Spleen (tissue), 11 donors: ENCODE measurements around the gene EXT2. TPM values are rescaled to one million over a fixed set of nuclear protein-coding genes. Genes with fewer than 3 reads are reported as not detected.

Experiments used
- DNase-seq: peaks from one replicate; pipeline ENCODE4 v3.0.0-alpha.2; 2020
- H3K27ac ChIP-seq, 8 donors: fragments of 200-600 bp; sonication (generic) in 7 of 8; 1 replicate in 4 of 8; 2 replicates in 4 of 8; pipeline versions ENCODE4 v1.5.0 to v1.8.0; 2016 to 2021; ENCODE audit warnings: inconsistent platforms in 4 of 8, mild to moderate bottlenecking in 4 of 8, moderate library complexity in 1 of 8
- H3K27me3 ChIP-seq, 7 donors: fragments of 200-600 bp; sonication (generic) in 6 of 7; replicated peaks in 1 of 7; 1 replicate in 4 of 7; 2 replicates in 3 of 7; pipeline versions ENCODE4 v1.5.0 to v1.8.0; 2016 to 2021; ENCODE audit warnings: inconsistent platforms in 3 of 7, mild to moderate bottlenecking in 1 of 7
- H3K36me3 ChIP-seq, 6 donors: fragments of 200-600 bp; sonication (generic) in 5 of 6; 1 replicate in 4 of 6; 2 replicates in 2 of 6; pipeline versions ENCODE4 v1.5.0 to v1.8.0; 2016 to 2021; ENCODE audit warnings: inconsistent platforms in 2 of 6
- H3K4me1 ChIP-seq, 6 donors: fragments of 200-600 bp; sonication (generic) in 5 of 6; 1 replicate in 3 of 6; 2 replicates in 3 of 6; pipeline versions ENCODE4 v1.5.0 to v1.8.0; 2016 to 2021; ENCODE audit warnings: inconsistent platforms in 3 of 6
- H3K4me3 ChIP-seq, 8 donors: fragments of 200-600 bp; sonication (generic) in 7 of 8; 1 replicate in 4 of 8; 2 replicates in 4 of 8; pipeline versions ENCODE4 v1.5.0 to v1.8.0; 2016 to 2021; ENCODE audit warnings: inconsistent platforms in 4 of 8, mild to moderate bottlenecking in 4 of 8, moderate library complexity in 2 of 8
- H3K9me3 ChIP-seq, 8 donors: fragments of 200-600 bp; sonication (generic) in 7 of 8; 1 replicate in 4 of 8; 2 replicates in 4 of 8; pipeline versions ENCODE4 v1.5.0 to v1.8.0; 2016 to 2021; ENCODE audit warnings: inconsistent platforms in 4 of 8
- POLR2A ChIP-seq, 3 donors: fragments of 450-650 bp; IDR thresholded peaks; one replicate each; pipeline ENCODE4 v1.5.1; 2017; ENCODE audit warnings: antibody characterized with exemption in 3 of 3, mild to moderate bottlenecking in 1 of 3
- POLR2AphosphoS5 ChIP-seq, 3 donors: sonication (generic); formaldehyde crosslinking; IDR thresholded peaks; one replicate each; pipeline ENCODE4 v1.5.1; 2017; ENCODE audit warnings: antibody characterized with exemption in 3 of 3
- WGBS, 5 donors: extraction: QIAGEN DNeasy Blood & Tissue Kit in 3 of 5; methylation state at CpG; one replicate each; pipeline versions ENCODE4 v1.1.5 to v1.1.7; 2013 to 2018; 5-methylcytosine and 5-hydroxymethylcytosine counted together
- intact Hi-C: fragments of 100-400 bp; cut with DNase I; formaldehyde crosslinking; loops from one replicate; pipeline ENCODE4 v1.15.0; 2023; ENCODE audit warnings: low total_unique reads
- polyA plus RNA-seq, 3 donors: library from polyadenylated mRNA; stranded (reverse); fragments of 200-250 nt; gene quantifications; one replicate each; pipeline ENCODE4 v1.2.1, GENCODE V29; 2013
- total RNA-seq, 7 donors: library from RNA; depleted of rRNA in 3 of 7; stranded (reverse); fragments of >200 nt in 3 of 7; fragmentation: NEBNext Ultra II Directional in 4 of 7; extraction: Animal tissue kit (Norgen Biotek cat#: 25700) in 4 of 7; gene quantifications; one replicate each; pipeline versions ENCODE4 v1.1.0 to v1.2.1, GENCODE V29; 2016 to 2021
- TF ChIP-seq, protein P1 (sequence below), 11 experiments: fragments of 200-600 bp in 7 of 11; fragments of 450-650 bp in 4 of 11; sonication (generic) in 4 of 11; IDR thresholded peaks in 8 of 11; conservative IDR thresholded peaks in 3 of 11; 1 replicate in 7 of 11; 2 replicates in 4 of 11; pipeline versions ENCODE4 v1.4.0 to v1.8.0; 2016 to 2021; ENCODE audit warnings: antibody characterized with exemption in 11 of 11, inconsistent platforms in 4 of 11, mild to moderate bottlenecking in 1 of 11
- donor health status: healthy with polysubstance abuse.
- donor health status: DM: no; HTN: no; CAD: no; lungs with moderate emphysema.
- donor health status: DM: no; HTN: no; CAD: no.
- donor health status: Bipolar disorder and iron deficiency.
- donor health status: healthy.
- donor health status: DM: no; HTN: no; CAD: no.
- donor health status: DM: yes; HTN: yes; CAD: no.

EXT2 gene
- total and polyA plus RNA-seq, 10 donors = 10.0 to 60.1 (median 41.3) TPM

DNA sequence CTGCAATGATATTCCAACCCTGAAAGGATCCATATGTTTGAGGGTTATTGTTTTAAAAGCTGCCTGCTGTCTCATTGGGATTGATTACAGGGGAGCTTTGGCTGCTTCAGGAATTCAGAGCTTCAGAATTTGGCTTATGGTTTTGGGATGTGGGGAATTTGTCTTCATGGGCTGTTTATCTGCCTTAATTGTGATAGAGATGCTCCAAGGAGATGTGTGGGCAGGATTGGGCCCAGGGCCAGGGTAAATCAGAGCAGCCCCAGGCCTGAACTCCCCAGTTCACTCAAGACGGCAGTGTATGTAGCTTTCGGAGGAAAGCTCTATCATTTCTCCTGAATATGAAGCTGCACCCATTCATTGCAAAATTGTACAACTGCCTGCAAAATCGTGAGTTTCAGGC lies 126.0 kb downstream of the EXT2 start:
- Histone ChIP-seq H3K27ac (no peak overlapping the region), H3K9me3 (no peaks in the 10 kb centered on the region), H3K27me3 (no peaks in the 10 kb centered on the region), H3K4me1 (peaks cover 0 to 6% (median 0%) of the 10 kb centered on the region in 6 donors), H3K36me3 (peaks cover 0 to 32% (median 2%) of the 10 kb centered on the region in 6 donors), H3K4me3 (no peak overlapping the region)
- 69 to 91% (median 79%) methylated on average over 3 of the region's 3 CpGs for WGBS, 5 donors
- TF ChIP-seq, protein P1, sequence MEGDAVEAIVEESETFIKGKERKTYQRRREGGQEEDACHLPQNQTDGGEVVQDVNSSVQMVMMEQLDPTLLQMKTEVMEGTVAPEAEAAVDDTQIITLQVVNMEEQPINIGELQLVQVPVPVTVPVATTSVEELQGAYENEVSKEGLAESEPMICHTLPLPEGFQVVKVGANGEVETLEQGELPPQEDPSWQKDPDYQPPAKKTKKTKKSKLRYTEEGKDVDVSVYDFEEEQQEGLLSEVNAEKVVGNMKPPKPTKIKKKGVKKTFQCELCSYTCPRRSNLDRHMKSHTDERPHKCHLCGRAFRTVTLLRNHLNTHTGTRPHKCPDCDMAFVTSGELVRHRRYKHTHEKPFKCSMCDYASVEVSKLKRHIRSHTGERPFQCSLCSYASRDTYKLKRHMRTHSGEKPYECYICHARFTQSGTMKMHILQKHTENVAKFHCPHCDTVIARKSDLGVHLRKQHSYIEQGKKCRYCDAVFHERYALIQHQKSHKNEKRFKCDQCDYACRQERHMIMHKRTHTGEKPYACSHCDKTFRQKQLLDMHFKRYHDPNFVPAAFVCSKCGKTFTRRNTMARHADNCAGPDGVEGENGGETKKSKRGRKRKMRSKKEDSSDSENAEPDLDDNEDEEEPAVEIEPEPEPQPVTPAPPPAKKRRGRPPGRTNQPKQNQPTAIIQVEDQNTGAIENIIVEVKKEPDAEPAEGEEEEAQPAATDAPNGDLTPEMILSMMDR (IDR thresholded peaks at IDR 0.05 in 8 of 11, conservative IDR thresholded peaks at IDR 0.05 in 3 of 11) = no peak
- TF ChIP-seq POLR2A (IDR thresholded peaks at IDR 0.05) (no peak), POLR2AphosphoS5 (IDR thresholded peaks at IDR 0.05) (no peak)
- intact Hi-C loops = no loop called here
- no peak for DNase-seq

DNA sequence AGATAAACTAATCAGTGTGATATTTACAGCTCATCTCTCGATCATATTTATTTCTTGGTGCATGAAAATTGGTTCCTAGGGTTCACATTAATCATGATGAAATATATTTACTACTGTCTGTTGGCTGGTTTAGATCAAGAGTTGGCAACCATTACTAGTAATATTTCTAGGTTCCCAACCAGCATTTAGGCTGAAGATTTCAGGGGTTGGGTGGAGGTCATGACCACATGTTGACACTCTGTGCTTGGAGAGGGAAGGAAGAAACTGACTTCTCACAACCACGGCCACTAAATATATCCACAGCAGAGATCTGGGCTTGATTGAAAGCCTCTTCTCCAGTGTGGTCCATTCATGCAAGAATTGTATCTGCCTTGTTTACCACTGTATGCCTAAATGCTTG lies 126.5 kb downstream of the EXT2 start:
- intact Hi-C loops = no loop called here
- H3K9me3 ChIP-seq = no peaks in the 10 kb centered on the region
- H3K27me3 ChIP-seq = no peaks in the 10 kb centered on the region
- TF ChIP-seq, protein P1 (IDR thresholded peaks at IDR 0.05 in 8 of 11, conservative IDR thresholded peaks at IDR 0.05 in 3 of 11) = no peak
- no peak for TF ChIP-seq POLR2AphosphoS5 (IDR thresholded peaks at IDR 0.05)
- no peak for TF ChIP-seq POLR2A (IDR thresholded peaks at IDR 0.05)
- no peak overlapping the region for H3K4me3 ChIP-seq
- peaks cover 0 to 28% (median 0%) of the 10 kb centered on the region in 6 donors for H3K36me3 ChIP-seq
- peaks cover 0 to 6% (median 0%) of the 10 kb centered on the region in 6 donors for H3K4me1 ChIP-seq
- DNase-seq = no peak
- H3K27ac ChIP-seq = no peak overlapping the region
- 64 to 84% (median 83%) methylated on average over 2 of the region's 2 CpGs for WGBS, 5 donors

GRCh38 chr11:44223238-44223637 lies 127.8 kb downstream of the EXT2 start:
- DNase-seq = no peak
- no peaks in the 10 kb centered on the region for H3K27me3 ChIP-seq
- TF ChIP-seq POLR2AphosphoS5 (IDR thresholded peaks at IDR 0.05) = no peak
- TF ChIP-seq, protein P1 (IDR thresholded peaks at IDR 0.05 in 8 of 11, conservative IDR thresholded peaks at IDR 0.05 in 3 of 11) = no peak
- no peak for TF ChIP-seq POLR2A (IDR thresholded peaks at IDR 0.05)
- no peak overlapping the region for H3K27ac ChIP-seq
- H3K36me3 ChIP-seq = peaks cover 0 to 16% (median 0%) of the 10 kb centered on the region in 6 donors
- no peaks in the 10 kb centered on the region for H3K9me3 ChIP-seq
- intact Hi-C loops = no loop called here
- peaks cover 0 to 6% (median 0%) of the 10 kb centered on the region in 6 donors for H3K4me1 ChIP-seq
- no peak overlapping the region for H3K4me3 ChIP-seq

DNA sequence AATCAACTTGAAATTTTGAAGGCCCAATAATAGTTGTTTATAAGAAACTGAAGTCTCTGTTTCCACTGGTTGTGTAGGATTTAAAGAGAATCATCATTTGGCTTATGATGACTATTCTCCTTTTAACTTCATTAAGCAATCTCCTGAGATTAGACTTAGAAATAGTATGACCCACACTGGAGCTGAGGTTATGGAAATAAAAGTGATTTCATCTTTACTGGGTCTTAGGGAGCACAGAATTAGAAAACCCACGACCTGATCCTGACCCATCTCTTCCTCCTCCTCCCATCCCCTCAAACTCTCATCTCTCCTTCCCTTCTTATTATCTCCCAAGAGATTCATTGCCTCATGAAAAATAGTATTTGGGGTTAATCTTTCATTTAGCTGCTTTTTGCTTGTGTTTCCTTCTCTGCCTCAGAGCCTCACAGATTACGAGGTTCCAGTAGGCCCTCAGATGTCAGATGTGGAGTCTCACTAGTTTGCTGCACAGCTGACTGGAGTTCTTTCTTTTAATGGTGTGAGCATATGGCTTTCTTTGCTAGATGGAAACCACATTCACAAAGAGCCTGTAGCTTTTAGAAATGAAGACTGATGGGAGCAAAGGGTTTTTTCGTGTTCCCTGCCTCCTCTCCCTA lies 129.5 kb downstream of the EXT2 start:
- Histone ChIP-seq H3K27me3 (no peaks in the 10 kb centered on the region), H3K9me3 (no peaks in the 10 kb centered on the region), H3K4me3 (no peak overlapping the region), H3K4me1 (peaks cover 0 to 6% (median 0%) of the 10 kb centered on the region in 6 donors), H3K27ac (no peak overlapping the region), H3K36me3 (peaks cover 0 to 19% (median 0%) of the 10 kb centered on the region in 6 donors)
- intact Hi-C loops = no loop called here
- 83 to 88% (median 85%) methylated on average over 3 of the region's 3 CpGs for WGBS, 5 donors
- no peak for DNase-seq
- TF ChIP-seq, protein P1 (IDR thresholded peaks at IDR 0.05 in 8 of 11, conservative IDR thresholded peaks at IDR 0.05 in 3 of 11) = no peak
- TF ChIP-seq POLR2AphosphoS5 (IDR thresholded peaks at IDR 0.05) (no peak), POLR2A (IDR thresholded peaks at IDR 0.05) (no peak)
